ENCODE data around the gene EIF4E.

DNA sequence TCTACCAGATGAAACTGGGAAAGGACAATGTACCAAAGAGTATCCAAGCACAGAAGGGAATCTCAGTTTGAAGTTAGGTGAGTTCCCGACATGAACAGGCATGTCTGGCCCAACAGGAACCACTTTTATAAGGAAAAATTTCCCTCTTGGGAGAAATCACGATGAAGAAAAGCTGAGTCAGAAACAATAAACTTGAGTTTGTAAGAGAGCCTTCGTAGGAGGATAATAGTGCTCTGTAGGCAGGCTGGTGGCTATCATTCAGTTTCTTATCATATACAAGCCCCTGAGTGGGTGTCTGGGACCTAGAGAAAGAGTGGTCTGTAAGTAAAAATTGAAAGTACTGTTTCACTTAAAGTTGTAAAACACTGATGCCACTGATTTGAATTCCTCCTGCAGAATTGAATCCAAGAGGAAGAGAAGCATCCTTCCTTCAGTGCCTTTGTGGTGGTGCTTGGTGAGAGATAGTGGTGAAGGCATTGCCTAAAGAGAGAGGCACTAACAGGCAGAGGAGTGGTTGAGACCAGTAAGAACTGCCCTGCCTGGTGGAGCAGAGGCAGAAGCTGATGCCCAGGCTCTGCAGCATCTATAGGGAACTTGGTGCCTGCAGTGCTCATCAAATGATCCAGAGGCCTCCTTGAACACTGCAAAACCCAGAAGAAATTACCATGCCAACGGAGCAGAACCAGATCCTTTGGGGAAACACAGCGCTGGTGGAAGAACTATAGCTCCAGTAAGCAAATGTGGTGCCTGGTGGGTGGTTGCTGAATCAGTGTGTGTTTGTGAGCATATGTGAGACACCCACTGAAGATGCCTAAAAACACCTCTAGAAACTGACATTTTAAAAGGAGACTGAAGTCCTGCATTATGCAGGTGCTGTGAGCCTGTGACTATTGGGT, 34.9 kb upstream of the EIF4E start:
- TF ChIP-seq CTCF (IDR thresholded peaks at IDR 0.05; ENCODE audit: low read depth, low read length, poor library complexity, severe bottlenecking) = no peak
- no peak for TF ChIP-seq EZH2phosphoT487 (IDR thresholded peaks at IDR 0.05; ENCODE audit: borderline replicate concordance, low read length)
